Measurements from ENCODE around the gene IL1RL2.

DNA sequence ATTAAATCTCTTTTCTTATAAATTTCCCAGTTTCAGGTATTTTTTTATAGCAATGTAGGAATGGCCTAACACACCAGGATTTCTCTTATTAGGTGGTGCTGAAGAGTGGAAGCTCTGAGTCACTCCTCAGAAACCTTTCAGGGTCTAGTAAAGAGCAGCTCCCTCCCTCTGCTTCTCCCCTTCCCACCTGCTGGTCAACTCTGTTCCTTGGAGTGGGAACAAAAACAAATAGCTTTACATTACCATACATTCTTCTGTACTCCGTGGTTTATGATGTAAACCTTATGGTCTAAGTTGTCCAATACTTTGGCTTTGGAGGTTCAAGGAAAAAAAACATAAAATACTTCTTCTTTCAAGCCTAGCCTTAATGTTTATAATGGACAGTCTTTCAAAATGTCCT, 47.0 kb upstream of the IL1RL2 start:
- TF ChIP-seq, protein P1, sequence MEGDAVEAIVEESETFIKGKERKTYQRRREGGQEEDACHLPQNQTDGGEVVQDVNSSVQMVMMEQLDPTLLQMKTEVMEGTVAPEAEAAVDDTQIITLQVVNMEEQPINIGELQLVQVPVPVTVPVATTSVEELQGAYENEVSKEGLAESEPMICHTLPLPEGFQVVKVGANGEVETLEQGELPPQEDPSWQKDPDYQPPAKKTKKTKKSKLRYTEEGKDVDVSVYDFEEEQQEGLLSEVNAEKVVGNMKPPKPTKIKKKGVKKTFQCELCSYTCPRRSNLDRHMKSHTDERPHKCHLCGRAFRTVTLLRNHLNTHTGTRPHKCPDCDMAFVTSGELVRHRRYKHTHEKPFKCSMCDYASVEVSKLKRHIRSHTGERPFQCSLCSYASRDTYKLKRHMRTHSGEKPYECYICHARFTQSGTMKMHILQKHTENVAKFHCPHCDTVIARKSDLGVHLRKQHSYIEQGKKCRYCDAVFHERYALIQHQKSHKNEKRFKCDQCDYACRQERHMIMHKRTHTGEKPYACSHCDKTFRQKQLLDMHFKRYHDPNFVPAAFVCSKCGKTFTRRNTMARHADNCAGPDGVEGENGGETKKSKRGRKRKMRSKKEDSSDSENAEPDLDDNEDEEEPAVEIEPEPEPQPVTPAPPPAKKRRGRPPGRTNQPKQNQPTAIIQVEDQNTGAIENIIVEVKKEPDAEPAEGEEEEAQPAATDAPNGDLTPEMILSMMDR (conservative IDR thresholded peaks at IDR 0.05; ENCODE audit: low read depth, low read length): no peak
- no peak for TF ChIP-seq EZH2 (IDR thresholded peaks at IDR 0.05; ENCODE audit: low read length, unreplicated experiment)
- no peak for TF ChIP-seq EZH2phosphoT487 (IDR thresholded peaks at IDR 0.05; ENCODE audit: borderline replicate concordance, low read length)

Measured in PC-3 (cell line).